Uterus (tissue), 4 donors: ENCODE measurements around the gene HES7. TPM values are rescaled to one million over a fixed set of nuclear protein-coding genes. Genes with fewer than 3 reads are reported as not detected.

Experiments
- DNase-seq, 2 donors: peaks; one replicate each; pipeline ENCODE4 v3.0.0-alpha.2; 2019 to 2020
- H3K27ac ChIP-seq, 2 donors: fragments of 200-600 bp; sonication (generic); 1 replicate in 1 of 2; 2 replicates in 1 of 2; pipeline ENCODE4 v1.5.1; 2016 to 2018
- H3K27me3 ChIP-seq, 2 donors: fragments of 200-600 bp; sonication (generic); one replicate each; pipeline ENCODE4 v1.5.1; 2018 to 2019; ENCODE audit warnings: control low read depth in 1 of 2
- H3K36me3 ChIP-seq, 2 donors: fragments of 200-600 bp; sonication (generic); one replicate each; pipeline ENCODE4 v1.5.1; 2019; ENCODE audit warnings: control low read depth in 1 of 2
- H3K4me1 ChIP-seq, 2 donors: fragments of 200-600 bp; sonication (generic); one replicate each; pipeline ENCODE4 v1.5.1; 2018 to 2019; ENCODE audit warnings: control low read depth in 1 of 2
- H3K4me3 ChIP-seq, 2 donors: fragments of 200-600 bp; sonication (generic); 1 replicate in 1 of 2; 2 replicates in 1 of 2; pipeline ENCODE4 v1.5.1; 2018 to 2019; ENCODE audit warnings: mild to moderate bottlenecking in 1 of 2
- H3K9me3 ChIP-seq, 2 donors: fragments of 200-600 bp; sonication (generic); one replicate each; pipeline ENCODE4 v1.5.1; 2019; ENCODE audit warnings: control low read depth in 1 of 2
- CTCF ChIP-seq, 4 experiments: fragments of 200-600 bp in 2 of 4; fragments of 450-650 bp in 2 of 4; sonication (generic) in 2 of 4; IDR thresholded peaks; one replicate each; pipeline ENCODE4 v1.5.1; 2016 to 2019; ENCODE audit warnings: antibody characterized with exemption in 4 of 4, mild to moderate bottlenecking in 2 of 4, moderate library complexity in 1 of 4
- POLR2A ChIP-seq, 2 donors: fragments of 450-650 bp; IDR thresholded peaks; one replicate each; pipeline ENCODE4 v1.6.1; 2016; ENCODE audit warnings: antibody characterized with exemption in 2 of 2, mild to moderate bottlenecking in 1 of 2, moderate library complexity in 1 of 2
- intact Hi-C: fragments of 100-400 bp; cut with DNase I; formaldehyde crosslinking; loops from one replicate; pipeline ENCODE4 v1.15.1; 2023; ENCODE audit warnings: low total_unique reads
- total RNA-seq, 4 donors: library from RNA; depleted of rRNA in 3 of 4; stranded (reverse); fragments of >200 nt in 3 of 4; gene quantifications; one replicate each; pipeline versions ENCODE4 v1.1.0 to v1.2.4, GENCODE V29; 2014 to 2023
- donor health status: DM: yes; HTN: yes; CAD: no.

HES7 gene
- total RNA-seq, 4 donors from 2014 or later, result 0.61 TPM; not detected in 3

GRCh38 chr17:8143581-8144400 lies 19.9 kb upstream of the HES7 start:
- no peaks in the 10 kb centered on the region for H3K27me3 ChIP-seq
- peak in 1 of 2 donors; percentile 26 for DNase-seq
- TF ChIP-seq CTCF (IDR thresholded peaks at IDR 0.05) (no peak), POLR2A (IDR thresholded peaks at IDR 0.05) (no peak)
- no peak overlapping the region for H3K4me3 ChIP-seq
- H3K4me1 ChIP-seq, result no peaks in the 10 kb centered on the region
- H3K27ac ChIP-seq, result no peak overlapping the region
- H3K36me3 ChIP-seq, result no peaks in the 10 kb centered on the region
- intact Hi-C loops, result no loop called here
- no peaks in the 10 kb centered on the region for H3K9me3 ChIP-seq

GRCh38 chr17:8142887-8143580 lies 19.1 kb upstream of the HES7 start:
- Histone ChIP-seq H3K9me3 (no peaks in the 10 kb centered on the region), H3K36me3 (no peaks in the 10 kb centered on the region), H3K27me3 (no peaks in the 10 kb centered on the region), H3K27ac (peak overlapping the region in 1 of 2 donors; percentile 1), H3K4me3 (no peak overlapping the region), H3K4me1 (peaks cover 0 to 1% of the 10 kb centered on the region in 2 donors)
- intact Hi-C loops, result no loop called here
- TF ChIP-seq CTCF (IDR thresholded peaks at IDR 0.05) (no peak), POLR2A (IDR thresholded peaks at IDR 0.05) (no peak)
- peak in 1 of 2 donors; percentile 26 for DNase-seq

GRCh38 chr17:8142158-8142886 lies 18.4 kb upstream of the HES7 start:
- Histone ChIP-seq H3K4me1 (peaks cover 0 to 5% of the 10 kb centered on the region in 2 donors), H3K27me3 (no peaks in the 10 kb centered on the region), H3K27ac (peak overlapping the region in 1 of 2 donors; percentile 0), H3K36me3 (no peaks in the 10 kb centered on the region), H3K4me3 (no peak overlapping the region), H3K9me3 (no peaks in the 10 kb centered on the region)
- peak in 1 of 2 donors; percentile 28 for DNase-seq
- TF ChIP-seq POLR2A (IDR thresholded peaks at IDR 0.05), result no peak
- TF ChIP-seq CTCF (IDR thresholded peaks at IDR 0.05), result no peak
- intact Hi-C loops, result no loop called here

- Histone ChIP-seq H3K27me3 (no peaks in the 10 kb centered on the region), H3K36me3 (no peaks in the 10 kb centered on the region), H3K4me3 (no peak overlapping the region), H3K4me1 (peaks cover 0 to 5% of the 10 kb centered on the region in 2 donors), H3K27ac (peak overlapping the region in 1 of 2 donors; percentile 0), H3K9me3 (no peaks in the 10 kb centered on the region)
- TF ChIP-seq POLR2A (IDR thresholded peaks at IDR 0.05) (no peak), CTCF (IDR thresholded peaks at IDR 0.05) (no peak)
- DNase-seq, result no peak
- intact Hi-C loops, result no loop called here
These were observed 17.8 kb upstream of the HES7 start for GRCh38 chr17:8141741-8142140.
